IMR-90 (cell line): Measurements from ENCODE around the gene CASQ1. TPM values are rescaled to one million over a fixed set of nuclear protein-coding genes. Genes with fewer than 3 reads are reported as not detected.

Experiments
- ATAC-seq: fragments of 200-7000 bp; cut with Tn5 transposase; 2 replicates; pipeline ENCODE4 v1.9.1; 2020; ENCODE audit warnings: low read depth, mild to moderate bottlenecking, moderate library complexity
- BruUV-seq: library from RNA; stranded (reverse); fragments of 400-500 nt; replicated peaks from 2 replicates; lab custom pipeline; 2021; lab: Mats Ljungman, UMichigan
- CTCF ChIA-PET: fragments of 300-600 bp; formaldehyde crosslinking; extraction: SDS; loops from one replicate; lab custom pipeline; 2021; ENCODE audit warnings: antibody characterized with exemption; lab: Yijun Ruan, JAX
- POLR2A ChIA-PET: fragments of 300-600 bp; sonication (Branson Sonifier 250); formaldehyde crosslinking; loops from one replicate; lab custom pipeline; 2022; ENCODE audit warnings: antibody characterized with exemption; ENCODE audit not compliant: unreplicated experiment; lab: Charles Lee
- DNase-seq: peaks from one replicate; pipeline ENCODE4 v3.0.0; 2013
- H2AFZ ChIP-seq: replicated peaks from 2 replicates; pipeline ENCODE3; 2013; ENCODE audit warnings: low read length, mild to moderate bottlenecking; ENCODE audit not compliant: poor library complexity
- H2AK5ac ChIP-seq: 2 replicates; pipeline ENCODE4 v1.6.1; 2013; ENCODE audit warnings: low read depth, low read length, inconsistent platforms
- H2AK9ac ChIP-seq: replicated peaks from 2 replicates; pipeline ENCODE3; 2013; ENCODE audit warnings: mild to moderate bottlenecking, low read depth, low read length, moderate library complexity; ENCODE audit not compliant: poor library complexity
- H2BK120ac ChIP-seq: 2 replicates; pipeline ENCODE4 v1.6.1; 2013; ENCODE audit warnings: low read depth, low read length, inconsistent platforms
- H2BK15ac ChIP-seq: 3 replicates; pipeline ENCODE4 v1.6.1; 2013; ENCODE audit warnings: low read depth, low read length, inconsistent platforms
- H2BK20ac ChIP-seq: 2 replicates; pipeline ENCODE4 v1.6.1; 2013; ENCODE audit warnings: low read depth, mild to moderate bottlenecking, inconsistent platforms, low read length, moderate library complexity
- H2BK5ac ChIP-seq: 2 replicates; pipeline ENCODE4 v1.6.1; 2013; ENCODE audit warnings: mild to moderate bottlenecking, low read depth, low read length, inconsistent platforms; ENCODE audit not compliant: poor library complexity, severe bottlenecking
- H3K14ac ChIP-seq: replicated peaks from 2 replicates; pipeline ENCODE4 v1.6.1; 2013; ENCODE audit warnings: low read depth, low read length, inconsistent platforms
- H3K18ac ChIP-seq: 2 replicates; pipeline ENCODE4 v1.6.1; 2013; ENCODE audit warnings: low read depth, low read length, control low read depth
- H3K23ac ChIP-seq: 2 replicates; pipeline ENCODE4 v1.6.1; 2013; ENCODE audit warnings: low read depth, low read length, inconsistent platforms
- H3K27ac ChIP-seq: 2 replicates; pipeline ENCODE4 v1.5.1; 2013; ENCODE audit warnings: mild to moderate bottlenecking, control low read depth, low read length; ENCODE audit not compliant: insufficient read depth
- H3K27me3 ChIP-seq: 2 replicates; pipeline ENCODE4 v1.6.1; 2013; ENCODE audit warnings: low read length; ENCODE audit not compliant: control insufficient read depth, insufficient read depth
- H3K36me3 ChIP-seq: 2 replicates; pipeline ENCODE4 v1.6.1; 2013; ENCODE audit warnings: low read length, mixed read lengths; ENCODE audit not compliant: control insufficient read depth, insufficient read depth
- H3K4ac ChIP-seq: 2 replicates; pipeline ENCODE4 v1.6.1; 2013; ENCODE audit warnings: low read depth, low read length, inconsistent platforms
- H3K4me1 ChIP-seq: 2 replicates; pipeline ENCODE4 v1.6.1; 2013; ENCODE audit warnings: low read length, mixed read lengths; ENCODE audit not compliant: control insufficient read depth, insufficient read depth
- H3K4me2 ChIP-seq: 2 replicates; pipeline ENCODE4 v1.6.1; 2013; ENCODE audit warnings: low read depth, mild to moderate bottlenecking, control low read depth, low read length, moderate library complexity
- H3K4me3 ChIP-seq: 2 replicates; pipeline ENCODE4 v1.5.1; 2013; ENCODE audit warnings: low read depth, mild to moderate bottlenecking, control low read depth, low read length, moderate library complexity; ENCODE audit not compliant: insufficient read depth
- H3K56ac ChIP-seq: 2 replicates; pipeline ENCODE4 v1.6.1; 2013; ENCODE audit warnings: low read length, inconsistent platforms; ENCODE audit not compliant: insufficient read depth; ENCODE audit errors: extremely low read depth
- H3K79me1 ChIP-seq, 2 experiments: 2 replicates each; pipeline ENCODE4 v1.6.1; 2013; ENCODE audit warnings: low read length in 2 of 2, inconsistent platforms in 1 of 2, low read depth in 1 of 2
- H3K9ac ChIP-seq: 2 replicates; pipeline ENCODE4 v1.6.1; 2013; ENCODE audit warnings: low read depth, low read length, control low read depth
- H3K9me1 ChIP-seq: 2 replicates; pipeline ENCODE4 v1.6.1; 2013; ENCODE audit warnings: low read length, inconsistent platforms; ENCODE audit not compliant: insufficient read depth
- H3K9me3 ChIP-seq: 2 replicates; pipeline ENCODE4 v1.6.1; 2013; ENCODE audit warnings: low read length; ENCODE audit not compliant: control insufficient read depth, insufficient read depth
- H4K20me1 ChIP-seq: 2 replicates; pipeline ENCODE4 v1.6.1; 2013; ENCODE audit warnings: low read length, inconsistent platforms; ENCODE audit not compliant: insufficient read depth
- H4K5ac ChIP-seq: 2 replicates; pipeline ENCODE4 v1.6.1; 2013; ENCODE audit warnings: mild to moderate bottlenecking, low read depth, low read length, control low read depth
- H4K8ac ChIP-seq, 2 experiments: 2 replicates each; pipeline ENCODE4 v1.6.1; 2013; ENCODE audit warnings: low read depth in 2 of 2, low read length in 2 of 2, control low read depth in 1 of 2, inconsistent platforms in 1 of 2
- H4K91ac ChIP-seq: 2 replicates; pipeline ENCODE4 v1.6.1; 2013; ENCODE audit warnings: low read depth, low read length, inconsistent platforms; ENCODE audit not compliant: insufficient read depth
- BHLHE40 ChIP-seq: fragments of 150-350 bp; IDR thresholded peaks from 2 replicates; pipeline ENCODE4 v1.6.1; 2016; ENCODE audit warnings: mild to moderate bottlenecking, low read depth, low read length
- CEBPB ChIP-seq: IDR thresholded peaks from 2 replicates; pipeline ENCODE4 v1.6.1; 2012; ENCODE audit warnings: low read depth, low read length, improper control_type of control experiment
- CHD1 ChIP-seq: IDR thresholded peaks from 2 replicates; pipeline ENCODE4 v1.6.1; 2012; ENCODE audit warnings: low read depth, low read length, improper control_type of control experiment
- FOS ChIP-seq: fragments of 150-350 bp; IDR thresholded peaks from 2 replicates; pipeline ENCODE4 v1.6.1; 2016; ENCODE audit warnings: low read depth, low read length
- MAFK ChIP-seq: IDR thresholded peaks from 2 replicates; pipeline ENCODE4 v1.6.1; 2012; ENCODE audit warnings: low read depth, low read length, improper control_type of control experiment
- MAZ ChIP-seq: IDR thresholded peaks from 2 replicates; pipeline ENCODE4 v1.6.1; 2012; ENCODE audit warnings: low read depth, mild to moderate bottlenecking, low read length, improper control_type of control experiment, moderate library complexity, borderline replicate concordance
- MXI1 ChIP-seq: IDR thresholded peaks from 2 replicates; pipeline ENCODE4 v1.6.1; 2012; ENCODE audit warnings: low read depth, mild to moderate bottlenecking, low read length, moderate library complexity, borderline replicate concordance
- NFE2L2 ChIP-seq: fragments of 150-350 bp; IDR thresholded peaks from 2 replicates; pipeline ENCODE4 v1.6.1; 2016; ENCODE audit warnings: low read depth, mild to moderate bottlenecking, low read length
- POLR2A ChIP-seq: IDR thresholded peaks from 2 replicates; pipeline ENCODE4 v1.6.1; 2012; ENCODE audit warnings: mild to moderate bottlenecking, low read depth, low read length
- RAD21 ChIP-seq: IDR thresholded peaks from 2 replicates; pipeline ENCODE4 v1.6.1; 2012; ENCODE audit warnings: low read length, improper control_type of control experiment
- RCOR1 ChIP-seq: IDR thresholded peaks from 2 replicates; pipeline ENCODE4 v1.6.1; 2012; ENCODE audit warnings: mild to moderate bottlenecking, low read length, improper control_type of control experiment; ENCODE audit not compliant: insufficient replicate concordance
- RFX5 ChIP-seq: IDR thresholded peaks from 2 replicates; pipeline ENCODE4 v1.8.0; 2012; ENCODE audit warnings: low read depth, mild to moderate bottlenecking, low read length, moderate library complexity
- SMC3 ChIP-seq: fragments of 150-350 bp; IDR thresholded peaks from 2 replicates; pipeline ENCODE4 v1.6.1; 2016; ENCODE audit warnings: low read depth, mild to moderate bottlenecking, antibody characterized with exemption, low read length, moderate library complexity
- WGBS, 2 experiments: methylation state at CpG; one replicate each; pipeline versions ENCODE4 v1.1.5 to v1.1.7; 2013; ENCODE audit warnings: missing lambda C conversion rate in 2 of 2; ENCODE audit not compliant: insufficient read length in 1 of 2; ENCODE audit errors: extremely low coverage in 2 of 2; 5-methylcytosine and 5-hydroxymethylcytosine counted together
- dilution Hi-C: fragments of 300-500 bp; cut with HindIII; formaldehyde crosslinking; loops from one replicate; pipeline ENCODE4 v1.14.3; 2018; ENCODE audit warnings: low sequenced_read_pairs; ENCODE audit not compliant: unreplicated experiment
- in situ Hi-C: fragments of 300-500 bp; cut with MboI; formaldehyde crosslinking; loops from 3 replicates; pipeline ENCODE4 v1.14.3; 2019; ENCODE audit warnings: low sequenced_read_pairs, inconsistent platforms, mixed read lengths
- intact Hi-C: fragments of 100-400 bp; cut with micrococcal nuclease; formaldehyde crosslinking; loops from 2 replicates; pipeline ENCODE4 v1.10.0; 2022
- polyA plus RNA-seq, 3 experiments: library from polyadenylated mRNA; depleted of rRNA; stranded (reverse); fragments of >200 nt; gene quantifications; 2 replicates each; pipeline ENCODE4 v1.2.3, GENCODE V29; 2012; ENCODE audit warnings: low replicate concordance in 1 of 3
- total RNA-seq: library from RNA; depleted of rRNA; stranded (reverse); fragments of >200 nt; gene quantifications from 2 replicates; pipeline ENCODE4 v1.2.3, GENCODE V29; 2012
- TF ChIP-seq, protein P1 (sequence below): fragments of 150-350 bp; IDR thresholded peaks from 2 replicates; pipeline ENCODE4 v1.6.1; 2017; ENCODE audit warnings: mild to moderate bottlenecking, antibody characterized with exemption, low read length, low read depth
- TF ChIP-seq, protein P2 (sequence below): conservative IDR thresholded peaks from 2 replicates; pipeline ENCODE4 v1.5.1; 2012; ENCODE audit warnings: mild to moderate bottlenecking, low read depth, low read length, improper control_type of control experiment
- TF ChIP-seq, protein P3 (sequence below): fragments of 150-350 bp; IDR thresholded peaks from 2 replicates; pipeline ENCODE4 v1.6.1; 2016; ENCODE audit warnings: low read depth, mild to moderate bottlenecking, low read length, moderate library complexity, borderline replicate concordance

Gene CASQ1
- total and polyA plus RNA-seq, 2 of the 4 experiments (the other 2 are of a cell fraction): 0.18 to 0.21 TPM

DNA sequence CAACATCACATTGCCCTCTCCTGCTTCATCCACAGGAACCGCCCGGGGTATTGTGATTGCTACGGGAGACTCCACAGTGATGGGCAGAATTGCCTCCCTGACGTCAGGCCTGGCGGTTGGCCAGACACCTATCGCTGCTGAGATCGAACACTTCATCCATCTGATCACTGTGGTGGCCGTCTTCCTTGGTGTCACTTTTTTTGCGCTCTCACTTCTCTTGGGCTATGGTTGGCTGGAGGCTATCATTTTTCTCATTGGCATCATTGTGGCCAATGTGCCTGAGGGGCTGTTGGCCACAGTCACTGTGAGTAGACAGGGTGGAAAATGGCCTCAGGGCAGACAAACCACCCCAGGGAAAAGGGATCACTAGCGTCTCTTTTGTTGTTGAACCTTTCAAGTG lies 26.3 kb upstream of the CASQ1 start:
- no TSS peak for BruUV-seq
- H2BK15ac ChIP-seq: no peak overlapping the region
- no peaks in the 10 kb centered on the region for H3K9me1 ChIP-seq
- H3K18ac ChIP-seq: no peak overlapping the region
- H2BK5ac ChIP-seq: no peak overlapping the region
- H2BK120ac ChIP-seq: no peak overlapping the region
- no peak overlapping the region for H3K4ac ChIP-seq
- no CpG with 5 or more reads among the region's 10 CpGs for WGBS, 2 experiments
- H3K4me1 ChIP-seq: no peaks in the 10 kb centered on the region
- ChIA-PET POLR2A (no interaction called here), CTCF (no interaction called here)
- no peak for DNase-seq
- H3K27me3 ChIP-seq: peaks cover 41% of the 10 kb centered on the region
- H4K8ac ChIP-seq: no peak overlapping the region
- no peak overlapping the region for H4K5ac ChIP-seq
- H2AFZ ChIP-seq: no peak overlapping the region
- H2AK9ac ChIP-seq: no peak overlapping the region
- ATAC-seq: no peak
- dilution Hi-C loops (no loop called here), intact Hi-C loops (no loop called here), in situ Hi-C loops (no loop called here)
- H3K9ac ChIP-seq: no peak overlapping the region
- H3K27ac ChIP-seq: no peak overlapping the region
- no peak overlapping the region for H2AK5ac ChIP-seq
- no peaks in the 10 kb centered on the region for H3K9me3 ChIP-seq
- no peak overlapping the region for H4K91ac ChIP-seq
- no peak overlapping the region for H3K56ac ChIP-seq
- H2BK20ac ChIP-seq: no peak overlapping the region
- no peaks in the 10 kb centered on the region for H4K20me1 ChIP-seq
- H3K14ac ChIP-seq: no peak overlapping the region
- no peaks in the 10 kb centered on the region for H3K79me1 ChIP-seq
- H3K23ac ChIP-seq: no peak overlapping the region
- H3K36me3 ChIP-seq: no peaks in the 10 kb centered on the region
- no peak overlapping the region for H3K4me3 ChIP-seq
- H3K4me2 ChIP-seq: no peak overlapping the region
- no peak for TF ChIP-seq MAZ
- no peak for TF ChIP-seq FOS
- TF ChIP-seq, protein P1, sequence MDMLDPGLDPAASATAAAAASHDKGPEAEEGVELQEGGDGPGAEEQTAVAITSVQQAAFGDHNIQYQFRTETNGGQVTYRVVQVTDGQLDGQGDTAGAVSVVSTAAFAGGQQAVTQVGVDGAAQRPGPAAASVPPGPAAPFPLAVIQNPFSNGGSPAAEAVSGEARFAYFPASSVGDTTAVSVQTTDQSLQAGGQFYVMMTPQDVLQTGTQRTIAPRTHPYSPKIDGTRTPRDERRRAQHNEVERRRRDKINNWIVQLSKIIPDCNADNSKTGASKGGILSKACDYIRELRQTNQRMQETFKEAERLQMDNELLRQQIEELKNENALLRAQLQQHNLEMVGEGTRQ: no peak
- TF ChIP-seq, protein P2, sequence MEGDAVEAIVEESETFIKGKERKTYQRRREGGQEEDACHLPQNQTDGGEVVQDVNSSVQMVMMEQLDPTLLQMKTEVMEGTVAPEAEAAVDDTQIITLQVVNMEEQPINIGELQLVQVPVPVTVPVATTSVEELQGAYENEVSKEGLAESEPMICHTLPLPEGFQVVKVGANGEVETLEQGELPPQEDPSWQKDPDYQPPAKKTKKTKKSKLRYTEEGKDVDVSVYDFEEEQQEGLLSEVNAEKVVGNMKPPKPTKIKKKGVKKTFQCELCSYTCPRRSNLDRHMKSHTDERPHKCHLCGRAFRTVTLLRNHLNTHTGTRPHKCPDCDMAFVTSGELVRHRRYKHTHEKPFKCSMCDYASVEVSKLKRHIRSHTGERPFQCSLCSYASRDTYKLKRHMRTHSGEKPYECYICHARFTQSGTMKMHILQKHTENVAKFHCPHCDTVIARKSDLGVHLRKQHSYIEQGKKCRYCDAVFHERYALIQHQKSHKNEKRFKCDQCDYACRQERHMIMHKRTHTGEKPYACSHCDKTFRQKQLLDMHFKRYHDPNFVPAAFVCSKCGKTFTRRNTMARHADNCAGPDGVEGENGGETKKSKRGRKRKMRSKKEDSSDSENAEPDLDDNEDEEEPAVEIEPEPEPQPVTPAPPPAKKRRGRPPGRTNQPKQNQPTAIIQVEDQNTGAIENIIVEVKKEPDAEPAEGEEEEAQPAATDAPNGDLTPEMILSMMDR: no peak
- no peak for TF ChIP-seq CEBPB
- TF ChIP-seq NFE2L2: no peak
- TF ChIP-seq MAFK: no peak
- TF ChIP-seq MXI1: no peak
- TF ChIP-seq RAD21: no peak
- TF ChIP-seq RFX5: no peak
- TF ChIP-seq SMC3: no peak
- TF ChIP-seq BHLHE40: no peak
- TF ChIP-seq RCOR1: no peak
- TF ChIP-seq, protein P3, sequence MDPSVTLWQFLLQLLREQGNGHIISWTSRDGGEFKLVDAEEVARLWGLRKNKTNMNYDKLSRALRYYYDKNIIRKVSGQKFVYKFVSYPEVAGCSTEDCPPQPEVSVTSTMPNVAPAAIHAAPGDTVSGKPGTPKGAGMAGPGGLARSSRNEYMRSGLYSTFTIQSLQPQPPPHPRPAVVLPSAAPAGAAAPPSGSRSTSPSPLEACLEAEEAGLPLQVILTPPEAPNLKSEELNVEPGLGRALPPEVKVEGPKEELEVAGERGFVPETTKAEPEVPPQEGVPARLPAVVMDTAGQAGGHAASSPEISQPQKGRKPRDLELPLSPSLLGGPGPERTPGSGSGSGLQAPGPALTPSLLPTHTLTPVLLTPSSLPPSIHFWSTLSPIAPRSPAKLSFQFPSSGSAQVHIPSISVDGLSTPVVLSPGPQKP: no peak
- no peak for TF ChIP-seq CHD1
- no peak for TF ChIP-seq POLR2A
